CD4-positive, alpha-beta T cell treated with Interleukin-6 for 4 hours (primary cell): ENCODE data around the gene TMSB15C.

Source experiments
- DNase-seq: peaks from one replicate; pipeline ENCODE4 v3.0.0-alpha.2; 2020; ENCODE audit warnings: mixed read lengths

The TMSB15C gene

DNA sequence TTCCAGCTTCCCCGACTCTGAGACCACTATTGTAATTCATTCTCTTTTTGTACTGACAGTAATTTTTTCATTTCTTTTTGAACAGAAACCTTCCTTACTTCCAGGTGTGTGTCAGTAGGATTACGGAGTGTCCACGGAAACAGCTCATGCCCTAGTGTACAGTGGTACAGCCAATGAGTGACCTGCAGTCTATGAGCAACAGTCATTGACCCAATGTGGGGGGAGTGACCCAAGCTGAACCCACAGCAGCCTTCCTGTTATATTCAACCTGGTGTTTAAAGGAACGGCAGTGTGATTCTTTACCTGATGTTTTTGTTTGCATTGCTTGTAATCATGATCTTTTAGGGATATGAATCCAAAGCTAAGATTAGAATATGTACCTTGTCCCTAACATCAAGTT lies 35.0 kb downstream of the TMSB15C start:
- DNase-seq: no peak

DNA sequence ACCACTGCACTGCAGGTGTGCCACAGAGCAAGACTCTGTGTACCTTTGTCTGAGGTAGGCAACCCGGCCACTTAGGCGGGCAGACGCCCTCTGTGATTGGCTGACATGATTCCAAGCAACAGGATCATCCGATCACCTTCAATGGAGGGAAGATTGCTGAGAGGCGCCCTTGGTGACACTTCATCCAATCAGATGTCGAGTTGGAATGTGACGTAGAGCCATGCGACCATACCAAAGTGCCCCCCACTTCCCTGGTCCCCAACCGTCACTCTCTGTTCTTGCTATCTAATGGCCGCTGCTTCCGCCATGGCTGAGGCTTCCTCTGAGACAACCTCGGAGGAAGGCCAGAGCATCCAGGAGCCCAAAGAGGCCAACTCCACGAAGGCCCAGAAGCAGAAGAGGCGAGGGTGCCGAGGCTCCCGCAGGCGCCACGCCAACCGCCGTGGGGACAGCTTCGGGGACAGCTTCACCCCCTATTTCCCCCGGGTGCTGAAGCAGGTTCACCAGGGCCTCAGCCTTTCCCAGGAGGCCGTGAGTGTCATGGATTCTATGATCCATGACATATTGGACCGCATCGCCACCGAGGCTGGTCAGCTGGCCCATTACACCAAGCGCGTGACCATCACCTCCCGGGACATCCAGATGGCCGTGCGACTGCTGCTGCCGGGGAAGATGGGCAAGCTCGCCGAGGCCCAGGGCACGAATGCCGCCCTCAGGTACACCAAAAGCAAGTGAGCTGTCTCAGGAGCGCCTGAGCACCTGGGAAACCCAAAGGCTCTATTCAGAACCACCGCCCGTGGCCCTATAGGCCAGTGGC lies 36.1 kb downstream of the TMSB15C start, which contains the start of gene H2BW2:
Gene H2BW2 (plus strand): TSS at position 268 of the 817 bp plus-strand sequence. CDS start 39 bp downstream, at position 307.
- DNase-seq: no peak
